ENCODE data around the gene LGALS7. TPM values are rescaled to one million over a fixed set of nuclear protein-coding genes. Genes with fewer than 3 reads are reported as not detected.
"Not testable (repeated sequence)": the region's sequence is repeated elsewhere in the genome, so short reads cannot be mapped to it uniquely, and the experiment has no call there.

LGALS7 gene
- total and polyA plus RNA-seq, 7 experiments from 2014 or later = not detected

DNA sequence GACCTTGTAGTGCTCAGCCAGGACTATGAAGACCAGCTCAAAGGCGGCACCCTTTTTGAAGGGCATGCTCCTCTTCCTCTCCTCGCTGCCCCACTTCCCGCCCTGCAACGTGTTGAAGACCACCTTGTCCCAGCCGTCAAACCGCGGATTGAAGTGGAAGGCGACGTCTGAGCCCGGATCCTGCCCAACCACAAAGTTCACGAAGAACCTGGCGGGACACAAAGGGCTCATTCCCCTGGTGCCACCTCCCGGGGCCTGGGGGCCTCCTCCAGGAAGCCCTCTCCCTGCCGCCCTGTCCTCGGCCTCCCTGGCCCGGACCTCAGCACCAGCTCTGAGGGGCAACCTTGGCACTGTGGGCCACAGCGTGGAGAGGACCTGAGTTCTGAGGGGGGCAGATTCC lies 35.4 kb upstream of the LGALS7 start:
- Mint-ChIP-seq H3K4me3 (no peak overlapping the region), H3K9me3 (no peaks in the 10 kb centered on the region), H3K27ac (no peak overlapping the region), H3K27me3 (no peaks in the 10 kb centered on the region), H3K36me3 (peaks cover 0 to 10% (median 5%) of the 10 kb centered on the region in 5 donors), H3K4me1 (peaks cover 5 to 10% (median 8%) of the 10 kb centered on the region in 7 donors)
- Histone ChIP-seq H3K27me3 (ENCODE audit: control insufficient read depth in 2 of 2, insufficient read depth in 2 of 2, low read length in 2 of 2) (no peaks in the 10 kb centered on the region), H3K36me3 (ENCODE audit: control insufficient read depth in 2 of 3, insufficient read depth in 3 of 3, low read length in 3 of 3) (no peaks in the 10 kb centered on the region), H3K27ac (ENCODE audit: low read depth, low read length) (no peak overlapping the region), H3K4me3 (ENCODE audit: low read length) (no peak overlapping the region), H3K4me1 (ENCODE audit: control insufficient read depth in 2 of 2, insufficient read depth in 2 of 2, low read length in 2 of 2) (no peaks in the 10 kb centered on the region), H3K9me3 (ENCODE audit: control insufficient read depth in 2 of 3, low read length in 3 of 3) (no peaks in the 10 kb centered on the region)
- POLR2A ChIA-PET = no interaction called here
- intact Hi-C loops (cut with micrococcal nuclease) = no loop called here
- DNase-seq (no peak), ATAC-seq (no peak)
- CTCF ChIA-PET = no interaction called here

DNA sequence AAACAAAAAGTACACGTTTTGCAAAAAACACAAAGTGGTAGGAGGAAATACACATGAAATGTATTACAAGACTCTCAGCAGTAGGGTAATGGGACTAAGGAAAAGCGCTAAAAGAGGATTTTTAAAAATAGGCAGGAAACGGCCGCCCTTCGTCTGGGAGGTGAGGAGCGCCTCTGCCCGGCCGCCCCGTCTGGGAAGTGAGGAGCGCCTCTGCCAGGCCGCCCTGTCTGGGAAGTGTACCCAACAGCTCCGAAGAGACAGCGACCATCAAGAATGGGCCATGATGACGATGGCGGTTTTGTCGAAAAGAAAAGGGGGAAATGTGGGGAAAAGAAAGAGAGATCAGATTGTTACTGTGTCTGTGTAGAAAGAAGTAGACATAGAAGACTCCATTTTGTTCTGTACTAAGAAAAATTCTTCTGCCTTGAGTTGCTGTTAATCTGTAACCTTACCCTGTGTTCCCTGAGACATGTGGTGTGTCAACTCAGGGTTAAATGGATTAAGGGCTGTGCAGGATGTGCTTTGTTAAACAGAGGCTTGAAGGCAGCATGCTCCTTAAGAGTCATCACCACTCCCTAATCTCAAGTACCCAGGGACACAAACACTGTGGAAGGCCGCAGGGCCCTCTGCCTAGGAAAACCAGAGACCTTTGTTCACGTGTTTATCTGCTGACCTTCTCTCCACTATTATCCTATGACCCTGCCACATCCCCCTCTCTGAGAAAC lies 34.2 kb upstream of the LGALS7 start:
- H3K9me3 ChIP-seq (ENCODE audit: control insufficient read depth in 2 of 3, low read length in 3 of 3); intact Hi-C loops (cut with micrococcal nuclease); POLR2A ChIA-PET; H3K9me3 Mint-ChIP-seq; H3K27me3 ChIP-seq (ENCODE audit: control insufficient read depth in 2 of 2, insufficient read depth in 2 of 2, low read length in 2 of 2); CTCF ChIA-PET; H3K4me3 ChIP-seq (ENCODE audit: low read length); H3K4me1 ChIP-seq (ENCODE audit: control insufficient read depth in 2 of 2, insufficient read depth in 2 of 2, low read length in 2 of 2); H3K4me3 Mint-ChIP-seq; H3K27ac ChIP-seq (ENCODE audit: low read depth, low read length); H3K36me3 ChIP-seq (ENCODE audit: control insufficient read depth in 2 of 3, insufficient read depth in 3 of 3, low read length in 3 of 3); H3K4me1 Mint-ChIP-seq; ATAC-seq; H3K27me3 Mint-ChIP-seq; DNase-seq: not testable (repeated sequence)
- H3K36me3 Mint-ChIP-seq = peaks cover 0 to 10% (median 5%) of the 10 kb centered on the region in 5 donors
- H3K27ac Mint-ChIP-seq = peak overlapping the region in 2 of 9 donors; percentile 43 to 51

DNA sequence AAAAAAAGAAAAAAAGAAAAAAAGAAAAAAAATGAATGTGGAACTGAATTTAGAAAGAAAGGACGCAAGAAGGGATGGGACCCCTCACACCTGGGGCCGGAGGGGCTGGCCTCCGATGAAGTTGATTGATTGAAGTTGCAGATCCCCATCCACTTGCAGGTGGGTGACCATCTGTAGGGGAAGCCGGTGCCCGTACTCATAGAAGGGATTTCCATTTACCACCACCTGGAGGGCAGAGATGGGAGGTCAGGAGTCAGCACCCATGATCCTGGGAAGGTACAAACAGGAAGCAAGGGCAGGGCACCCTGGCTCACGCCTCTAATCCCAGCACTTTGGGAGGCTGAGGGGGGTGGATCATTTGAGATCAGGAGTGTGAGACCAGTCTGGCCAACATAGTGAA lies 33.1 kb upstream of the LGALS7 start:
- intact Hi-C loops (cut with micrococcal nuclease) = no loop called here
- CTCF ChIA-PET = no interaction called here
- Mint-ChIP-seq H3K36me3 (peaks cover 0 to 10% (median 5%) of the 10 kb centered on the region in 5 donors), H3K9me3 (no peaks in the 10 kb centered on the region), H3K4me1 (peaks cover 5 to 10% (median 8%) of the 10 kb centered on the region in 7 donors), H3K27ac (no peak overlapping the region), H3K27me3 (no peaks in the 10 kb centered on the region), H3K4me3 (no peak overlapping the region)
- POLR2A ChIA-PET = no interaction called here
- Histone ChIP-seq H3K36me3 (ENCODE audit: control insufficient read depth in 2 of 3, insufficient read depth in 3 of 3, low read length in 3 of 3) (peaks cover 0 to 5% (median 0%) of the 10 kb centered on the region in 3 experiments), H3K9me3 (ENCODE audit: control insufficient read depth in 2 of 3, low read length in 3 of 3) (no peaks in the 10 kb centered on the region), H3K27ac (ENCODE audit: low read depth, low read length) (no peak overlapping the region), H3K4me1 (ENCODE audit: control insufficient read depth in 2 of 2, insufficient read depth in 2 of 2, low read length in 2 of 2) (no peaks in the 10 kb centered on the region), H3K27me3 (ENCODE audit: control insufficient read depth in 2 of 2, insufficient read depth in 2 of 2, low read length in 2 of 2) (no peaks in the 10 kb centered on the region), H3K4me3 (ENCODE audit: low read length) (no peak overlapping the region)
- ATAC-seq = no peak
- no peak for DNase-seq

DNA sequence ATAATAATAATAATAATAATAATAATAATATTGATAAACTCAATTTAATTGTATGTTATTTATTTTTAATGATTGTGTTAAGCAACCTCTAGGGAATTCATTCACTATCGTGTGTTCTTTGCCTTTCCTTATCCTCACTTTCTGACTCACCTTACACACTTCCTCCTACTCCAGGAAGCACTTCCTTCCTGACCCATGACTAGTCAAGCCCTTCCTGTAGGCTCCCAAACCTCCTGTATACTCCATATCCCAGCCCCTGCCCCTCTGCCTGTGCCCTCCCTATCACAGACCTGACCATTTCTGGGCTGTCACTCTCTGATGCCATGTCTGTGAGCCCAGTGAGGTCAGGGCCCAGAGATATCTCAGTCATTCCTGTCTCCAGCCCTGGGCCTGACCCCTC lies 31.9 kb upstream of the LGALS7 start:
- Mint-ChIP-seq H3K36me3 (peaks cover 0 to 10% (median 5%) of the 10 kb centered on the region in 5 donors), H3K9me3 (no peaks in the 10 kb centered on the region), H3K27me3 (no peaks in the 10 kb centered on the region), H3K4me3 (peak overlapping the region in 5 of 10 donors; percentile 14 to 66 (median 50)), H3K27ac (peak overlapping the region in 1 of 9 donors; percentile 3), H3K4me1 (peaks cover 5 to 10% (median 8%) of the 10 kb centered on the region in 7 donors)
- no peak for DNase-seq
- CTCF ChIA-PET = interaction anchor here (0.6 kb wide), 2 partner anchors 28 to 82 kb away, joined by 3 read pairs; no protein-coding TSS in a partner anchor
- Histone ChIP-seq H3K27ac (ENCODE audit: low read depth, low read length) (no peak overlapping the region), H3K4me3 (ENCODE audit: low read length) (no peak overlapping the region), H3K27me3 (ENCODE audit: control insufficient read depth in 2 of 2, insufficient read depth in 2 of 2, low read length in 2 of 2) (no peaks in the 10 kb centered on the region), H3K9me3 (ENCODE audit: control insufficient read depth in 2 of 3, low read length in 3 of 3) (no peaks in the 10 kb centered on the region), H3K4me1 (ENCODE audit: control insufficient read depth in 2 of 2, insufficient read depth in 2 of 2, low read length in 2 of 2) (no peaks in the 10 kb centered on the region), H3K36me3 (ENCODE audit: control insufficient read depth in 2 of 3, insufficient read depth in 3 of 3, low read length in 3 of 3) (peaks cover 0 to 10% (median 0%) of the 10 kb centered on the region in 3 experiments)
- intact Hi-C loops (cut with micrococcal nuclease) = no loop called here
- POLR2A ChIA-PET = no interaction called here
- ATAC-seq = no peak

DNA sequence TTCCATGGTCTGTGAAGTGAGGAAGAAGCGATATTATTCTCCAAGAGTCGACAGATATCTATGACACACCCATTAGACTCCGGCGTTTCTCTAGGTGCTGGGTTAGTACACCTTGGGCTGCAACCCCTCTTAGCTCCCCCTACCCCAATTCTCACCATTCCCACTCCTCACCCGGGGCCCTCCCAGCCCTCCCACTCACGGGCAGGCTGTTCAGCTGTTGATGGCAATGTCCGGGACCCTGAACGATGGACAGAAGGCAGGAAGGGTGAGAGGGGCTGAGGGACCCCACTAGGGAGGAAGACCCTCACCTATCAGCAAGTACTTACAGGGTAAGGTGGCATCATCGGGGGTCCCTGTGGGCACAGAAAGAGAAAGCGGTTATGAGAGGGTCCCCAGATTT lies 30.2 kb upstream of the LGALS7 start:
- H3K4me1 ChIP-seq (ENCODE audit: control insufficient read depth in 2 of 2, insufficient read depth in 2 of 2, low read length in 2 of 2) = no peaks in the 10 kb centered on the region

DNA sequence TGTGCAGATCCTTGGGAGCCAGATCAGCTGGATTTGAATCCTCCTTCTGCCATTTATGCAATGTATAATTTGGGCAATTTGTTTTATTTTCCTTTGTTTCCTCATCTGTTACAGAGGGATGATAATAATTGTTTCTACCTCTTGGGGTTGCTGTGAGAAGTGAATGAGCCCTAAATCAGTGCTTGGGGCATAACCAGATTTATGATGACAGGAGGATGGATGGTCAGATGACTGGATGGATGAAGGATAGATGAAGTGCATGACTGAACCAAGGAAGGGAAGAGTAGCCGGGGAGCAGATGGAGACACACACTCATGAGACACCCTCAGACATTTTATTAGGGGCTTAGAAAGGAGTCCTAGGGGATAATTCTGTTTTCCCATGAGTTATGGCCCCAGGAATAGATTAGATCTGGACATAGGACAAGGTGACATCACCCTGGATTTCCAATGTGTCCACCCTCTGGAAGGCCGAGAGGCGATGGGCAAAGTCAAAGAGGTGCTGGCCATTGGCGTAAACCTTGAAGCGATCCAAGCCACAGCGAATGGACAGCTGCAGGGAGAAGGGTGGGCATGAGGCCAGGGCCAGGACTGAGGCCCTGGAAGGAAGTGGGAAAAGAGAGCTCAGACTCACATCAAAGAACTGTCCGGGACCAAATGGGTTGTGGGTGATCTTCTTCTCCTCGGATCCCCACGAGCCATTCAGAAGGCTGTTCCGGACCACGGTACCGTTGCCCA lies 28.2 kb upstream of the LGALS7 start:
- DNase-seq (no peak), ATAC-seq (no peak)
- H3K4me3 ChIP-seq (ENCODE audit: low read length) = no peak overlapping the region
- H3K36me3 ChIP-seq (ENCODE audit: control insufficient read depth in 2 of 3, insufficient read depth in 3 of 3, low read length in 3 of 3) = peaks cover 0 to 10% (median 0%) of the 10 kb centered on the region in 3 experiments
- no peak overlapping the region for H3K27ac ChIP-seq (ENCODE audit: low read depth, low read length)
- H3K4me1 ChIP-seq (ENCODE audit: control insufficient read depth in 2 of 2, insufficient read depth in 2 of 2, low read length in 2 of 2) = no peaks in the 10 kb centered on the region
- Mint-ChIP-seq H3K36me3 (peaks cover 0 to 11% (median 4%) of the 10 kb centered on the region in 5 donors), H3K27me3 (no peaks in the 10 kb centered on the region), H3K9me3 (no peaks in the 10 kb centered on the region), H3K27ac (no peak overlapping the region), H3K4me3 (no peak overlapping the region), H3K4me1 (peaks cover 5 to 8% (median 6%) of the 10 kb centered on the region in 7 donors)
- no peaks in the 10 kb centered on the region for H3K27me3 ChIP-seq (ENCODE audit: control insufficient read depth in 2 of 2, insufficient read depth in 2 of 2, low read length in 2 of 2)
- no peaks in the 10 kb centered on the region for H3K9me3 ChIP-seq (ENCODE audit: control insufficient read depth in 2 of 3, low read length in 3 of 3)
- POLR2A ChIA-PET = interaction anchor here (0.5 to 1.1 kb wide), 2 partner anchors 10 to 180 kb away, joined by 3 read pairs; no protein-coding TSS in a partner anchor
- intact Hi-C loops (cut with micrococcal nuclease) = no loop called here
- CTCF ChIA-PET = interaction anchor here (0.5 kb wide), 1 partner anchor 416 kb away, joined by 4 read pairs; no protein-coding TSS in a partner anchor

More for the DNA sequence above, 30.2 kb upstream of the LGALS7 start:
- Mint-ChIP-seq H3K4me1 (peaks cover 5 to 10% (median 8%) of the 10 kb centered on the region in 7 donors), H3K27me3 (no peaks in the 10 kb centered on the region), H3K36me3 (peaks cover 2 to 11% (median 5%) of the 10 kb centered on the region in 5 donors), H3K4me3 (no peak overlapping the region), H3K27ac (no peak overlapping the region), H3K9me3 (no peaks in the 10 kb centered on the region)
- ChIA-PET POLR2A (no interaction called here), CTCF (no interaction called here)
- Histone ChIP-seq H3K27ac (ENCODE audit: low read depth, low read length) (no peak overlapping the region), H3K9me3 (ENCODE audit: control insufficient read depth in 2 of 3, low read length in 3 of 3) (no peaks in the 10 kb centered on the region), H3K4me3 (ENCODE audit: low read length) (no peak overlapping the region), H3K27me3 (ENCODE audit: control insufficient read depth in 2 of 2, insufficient read depth in 2 of 2, low read length in 2 of 2) (no peaks in the 10 kb centered on the region), H3K36me3 (ENCODE audit: control insufficient read depth in 2 of 3, insufficient read depth in 3 of 3, low read length in 3 of 3) (peaks cover 0 to 10% (median 0%) of the 10 kb centered on the region in 3 experiments)
- intact Hi-C loops (cut with micrococcal nuclease) = no loop called here
- ATAC-seq = no peak
- no peak for DNase-seq
